Liver (tissue), 9 donors: ENCODE data around the gene CRACDL. TPM values are rescaled to one million over a fixed set of nuclear protein-coding genes. Genes with fewer than 3 reads are reported as not detected.

Experiments used
- DNase-seq: peaks from one replicate; pipeline ENCODE4 v3.0.0-alpha.2; 2017; ENCODE audit warnings: low spot score
- H3K27ac ChIP-seq, 2 donors: one replicate each; pipeline ENCODE4 v1.7.0; 2013; ENCODE audit warnings: inconsistent platforms in 2 of 2, low read length in 2 of 2, control low read depth in 1 of 2, low read depth in 1 of 2, mild to moderate bottlenecking in 1 of 2
- H3K27me3 ChIP-seq, 4 donors: one replicate each; pipeline versions ENCODE4 v1.6.1 to v1.7.0; 2013; ENCODE audit warnings: low read length in 3 of 4, inconsistent platforms in 1 of 4, mild to moderate bottlenecking in 1 of 4, moderate library complexity in 1 of 4; ENCODE audit not compliant: control insufficient read depth in 4 of 4, insufficient read depth in 4 of 4
- H3K36me3 ChIP-seq, 4 donors: one replicate each; pipeline versions ENCODE4 v1.6.1 to v1.7.0; 2013; ENCODE audit warnings: low read length in 3 of 4, mild to moderate bottlenecking in 3 of 4, low read depth in 1 of 4, moderate library complexity in 1 of 4; ENCODE audit not compliant: control insufficient read depth in 4 of 4, insufficient read depth in 3 of 4
- H3K4me1 ChIP-seq, 4 donors: one replicate each; pipeline versions ENCODE4 v1.6.1 to v1.7.0; 2013; ENCODE audit warnings: low read length in 3 of 4, mild to moderate bottlenecking in 3 of 4, moderate library complexity in 1 of 4; ENCODE audit not compliant: control insufficient read depth in 4 of 4, insufficient read depth in 4 of 4
- H3K4me3 ChIP-seq, 3 donors: one replicate each; pipeline versions ENCODE4 v1.6.1 to v1.7.0; 2013; ENCODE audit warnings: low read length in 3 of 3, control low read depth in 1 of 3, low read depth in 1 of 3, mild to moderate bottlenecking in 1 of 3
- H3K9ac ChIP-seq, 2 donors: one replicate each; pipeline ENCODE4 v1.7.0; 2013; ENCODE audit warnings: low read length in 2 of 2, mild to moderate bottlenecking in 2 of 2, moderate library complexity in 2 of 2, control low read depth in 1 of 2, low read depth in 1 of 2
- H3K9me3 ChIP-seq, 4 donors: one replicate each; pipeline versions ENCODE4 v1.6.1 to v1.7.0; 2013; ENCODE audit warnings: low read length in 3 of 4; ENCODE audit not compliant: control insufficient read depth in 4 of 4
- EGR1 ChIP-seq, 2 donors: IDR thresholded peaks; 2 replicates each; pipeline ENCODE4 v1.6.1; 2016 to 2018; ENCODE audit warnings: antibody characterized with exemption in 2 of 2, low read depth in 2 of 2
- FOXA1 ChIP-seq: IDR thresholded peaks from 2 replicates; pipeline ENCODE4 v1.6.1; 2016; ENCODE audit warnings: antibody characterized with exemption
- FOXA2 ChIP-seq: IDR thresholded peaks from 2 replicates; pipeline ENCODE4 v1.6.1; 2016; ENCODE audit warnings: antibody characterized with exemption
- GABPA ChIP-seq, 2 donors: IDR thresholded peaks in 1 of 2; conservative IDR thresholded peaks in 1 of 2; 2 replicates each; pipeline ENCODE4 v1.6.1; 2016; ENCODE audit warnings: antibody characterized with exemption in 2 of 2, mild to moderate bottlenecking in 1 of 2, moderate library complexity in 1 of 2
- HNF4A ChIP-seq, 2 donors: conservative IDR thresholded peaks; 2 replicates each; pipeline ENCODE4 v1.6.1; 2016; ENCODE audit warnings: antibody characterized with exemption in 2 of 2, mild to moderate bottlenecking in 2 of 2
- HNF4G ChIP-seq: IDR thresholded peaks from 2 replicates; pipeline ENCODE4 v1.6.1; 2016; ENCODE audit warnings: antibody characterized with exemption
- JUND ChIP-seq, 2 donors: IDR thresholded peaks; 2 replicates each; pipeline ENCODE4 v1.6.1; 2016; ENCODE audit warnings: antibody characterized with exemption in 2 of 2
- NR2F2 ChIP-seq: IDR thresholded peaks from 2 replicates; pipeline ENCODE4 v1.6.1; 2016; ENCODE audit warnings: antibody characterized with exemption
- RAD21 ChIP-seq, 2 donors: IDR thresholded peaks; 2 replicates each; pipeline ENCODE4 v1.6.1; 2016; ENCODE audit warnings: antibody characterized with exemption in 2 of 2, mild to moderate bottlenecking in 2 of 2
- RXRA ChIP-seq, 2 donors: IDR thresholded peaks; 2 replicates each; pipeline ENCODE4 v1.6.1; 2017 to 2018; ENCODE audit warnings: antibody characterized with exemption in 2 of 2, mild to moderate bottlenecking in 1 of 2
- SP1 ChIP-seq: IDR thresholded peaks from 2 replicates; pipeline ENCODE4 v1.6.1; 2018; ENCODE audit warnings: antibody characterized with exemption, mild to moderate bottlenecking
- TAF1 ChIP-seq: conservative IDR thresholded peaks from 2 replicates; pipeline ENCODE4 v1.6.1; 2016; ENCODE audit warnings: antibody characterized with exemption, mild to moderate bottlenecking
- YY1 ChIP-seq: IDR thresholded peaks from 2 replicates; pipeline ENCODE4 v1.6.1; 2016; ENCODE audit warnings: antibody characterized with exemption, mild to moderate bottlenecking
- WGBS: extraction: QIAGEN DNeasy Blood & Tissue Kit; methylation state at CpG from one replicate; pipeline ENCODE4 v1.1.7; 2013; 5-methylcytosine and 5-hydroxymethylcytosine counted together
- polyA plus RNA-seq, 2 donors: library from polyadenylated mRNA; stranded (reverse) in 1 of 2; unstranded in 1 of 2; fragments of 200-250 nt in 1 of 2; fragments of >200 nt in 1 of 2; fragmentation: Nextera tagmentation in 1 of 2; extraction: Ambion mirVana in 1 of 2; gene quantifications; one replicate each; pipeline versions ENCODE4 v1.2.1 to v1.2.3, GENCODE V29; 2013 to 2015
- total RNA-seq, 2 donors: library from RNA; depleted of rRNA; stranded (reverse); fragments of >200 nt; gene quantifications; one replicate each; pipeline ENCODE4 v1.2.3, GENCODE V29; 2014
- TF ChIP-seq, protein P1 (sequence below): IDR thresholded peaks from 2 replicates; pipeline ENCODE4 v1.6.1; 2016; ENCODE audit warnings: antibody characterized with exemption, mild to moderate bottlenecking
- TF ChIP-seq, protein P2 (sequence below): IDR thresholded peaks from 2 replicates; pipeline ENCODE4 v1.6.1; 2016; ENCODE audit warnings: antibody characterized with exemption
- TF ChIP-seq, protein P3 (sequence below): fragments of 150-350 bp; IDR thresholded peaks from 2 replicates; pipeline ENCODE4 v1.5.1; 2017; ENCODE audit warnings: improper control_type of control experiment, low read depth, low read length; ENCODE audit not compliant: missing input control
- TF ChIP-seq, protein P4 (sequence below): IDR thresholded peaks from 2 replicates; pipeline ENCODE4 v1.6.1; 2016; ENCODE audit warnings: antibody characterized with exemption
- TF ChIP-seq, protein P5 (sequence below): IDR thresholded peaks from 2 replicates; pipeline ENCODE4 v1.6.1; 2016; ENCODE audit warnings: antibody characterized with exemption
- donor health status: healthy.
- donor health status: healthy.
- donor health status: healthy.
- donor health status: healthy.
- donor health status: healthy.

CRACDL gene
- total and polyA plus RNA-seq, 4 donors: 0.13 to 0.46 (median 0.29) TPM

DNA sequence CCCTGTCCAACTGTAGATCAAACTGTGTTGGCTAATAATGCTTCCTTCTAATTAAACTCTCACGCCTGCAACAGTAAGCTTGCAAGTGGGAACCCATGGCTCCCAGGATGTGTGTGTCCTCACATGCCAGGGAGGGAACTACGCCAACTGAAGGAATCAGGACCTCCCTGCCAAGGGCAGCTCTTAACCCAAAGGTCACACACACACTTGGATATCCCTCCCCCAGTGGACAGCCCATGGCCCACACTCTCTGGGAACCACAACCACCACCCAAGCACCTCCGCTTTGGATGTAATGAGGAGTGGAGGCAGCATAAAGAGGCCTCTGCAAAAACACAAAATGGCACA lies 102.1 kb downstream of the CRACDL start:
- H3K36me3 ChIP-seq: no peaks in the 10 kb centered on the region
- no peaks in the 10 kb centered on the region for H3K4me1 ChIP-seq
- no peak for DNase-seq
- H3K4me3 ChIP-seq: no peak overlapping the region
- no peaks in the 10 kb centered on the region for H3K9me3 ChIP-seq
- H3K9ac ChIP-seq: no peak overlapping the region
- TF ChIP-seq FOXA2: no peak
- TF ChIP-seq, protein P1, sequence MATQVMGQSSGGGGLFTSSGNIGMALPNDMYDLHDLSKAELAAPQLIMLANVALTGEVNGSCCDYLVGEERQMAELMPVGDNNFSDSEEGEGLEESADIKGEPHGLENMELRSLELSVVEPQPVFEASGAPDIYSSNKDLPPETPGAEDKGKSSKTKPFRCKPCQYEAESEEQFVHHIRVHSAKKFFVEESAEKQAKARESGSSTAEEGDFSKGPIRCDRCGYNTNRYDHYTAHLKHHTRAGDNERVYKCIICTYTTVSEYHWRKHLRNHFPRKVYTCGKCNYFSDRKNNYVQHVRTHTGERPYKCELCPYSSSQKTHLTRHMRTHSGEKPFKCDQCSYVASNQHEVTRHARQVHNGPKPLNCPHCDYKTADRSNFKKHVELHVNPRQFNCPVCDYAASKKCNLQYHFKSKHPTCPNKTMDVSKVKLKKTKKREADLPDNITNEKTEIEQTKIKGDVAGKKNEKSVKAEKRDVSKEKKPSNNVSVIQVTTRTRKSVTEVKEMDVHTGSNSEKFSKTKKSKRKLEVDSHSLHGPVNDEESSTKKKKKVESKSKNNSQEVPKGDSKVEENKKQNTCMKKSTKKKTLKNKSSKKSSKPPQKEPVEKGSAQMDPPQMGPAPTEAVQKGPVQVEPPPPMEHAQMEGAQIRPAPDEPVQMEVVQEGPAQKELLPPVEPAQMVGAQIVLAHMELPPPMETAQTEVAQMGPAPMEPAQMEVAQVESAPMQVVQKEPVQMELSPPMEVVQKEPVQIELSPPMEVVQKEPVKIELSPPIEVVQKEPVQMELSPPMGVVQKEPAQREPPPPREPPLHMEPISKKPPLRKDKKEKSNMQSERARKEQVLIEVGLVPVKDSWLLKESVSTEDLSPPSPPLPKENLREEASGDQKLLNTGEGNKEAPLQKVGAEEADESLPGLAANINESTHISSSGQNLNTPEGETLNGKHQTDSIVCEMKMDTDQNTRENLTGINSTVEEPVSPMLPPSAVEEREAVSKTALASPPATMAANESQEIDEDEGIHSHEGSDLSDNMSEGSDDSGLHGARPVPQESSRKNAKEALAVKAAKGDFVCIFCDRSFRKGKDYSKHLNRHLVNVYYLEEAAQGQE: no peak
- TF ChIP-seq, protein P2, sequence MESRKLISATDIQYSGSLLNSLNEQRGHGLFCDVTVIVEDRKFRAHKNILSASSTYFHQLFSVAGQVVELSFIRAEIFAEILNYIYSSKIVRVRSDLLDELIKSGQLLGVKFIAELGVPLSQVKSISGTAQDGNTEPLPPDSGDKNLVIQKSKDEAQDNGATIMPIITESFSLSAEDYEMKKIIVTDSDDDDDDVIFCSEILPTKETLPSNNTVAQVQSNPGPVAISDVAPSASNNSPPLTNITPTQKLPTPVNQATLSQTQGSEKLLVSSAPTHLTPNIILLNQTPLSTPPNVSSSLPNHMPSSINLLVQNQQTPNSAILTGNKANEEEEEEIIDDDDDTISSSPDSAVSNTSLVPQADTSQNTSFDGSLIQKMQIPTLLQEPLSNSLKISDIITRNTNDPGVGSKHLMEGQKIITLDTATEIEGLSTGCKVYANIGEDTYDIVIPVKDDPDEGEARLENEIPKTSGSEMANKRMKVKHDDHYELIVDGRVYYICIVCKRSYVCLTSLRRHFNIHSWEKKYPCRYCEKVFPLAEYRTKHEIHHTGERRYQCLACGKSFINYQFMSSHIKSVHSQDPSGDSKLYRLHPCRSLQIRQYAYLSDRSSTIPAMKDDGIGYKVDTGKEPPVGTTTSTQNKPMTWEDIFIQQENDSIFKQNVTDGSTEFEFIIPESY: no peak
- TF ChIP-seq RXRA (IDR thresholded peaks at IDR 0.05): no peak
- no peak for TF ChIP-seq FOXA1
- TF ChIP-seq YY1: no peak
- no peak for TF ChIP-seq EGR1 (IDR thresholded peaks at IDR 0.05; ENCODE audit: low read depth in 2 of 2)
- no peaks in the 10 kb centered on the region for H3K27me3 ChIP-seq
- no peak overlapping the region for H3K27ac ChIP-seq
- WGBS: 90% methylated on average over 3 of the region's 3 CpGs

DNA sequence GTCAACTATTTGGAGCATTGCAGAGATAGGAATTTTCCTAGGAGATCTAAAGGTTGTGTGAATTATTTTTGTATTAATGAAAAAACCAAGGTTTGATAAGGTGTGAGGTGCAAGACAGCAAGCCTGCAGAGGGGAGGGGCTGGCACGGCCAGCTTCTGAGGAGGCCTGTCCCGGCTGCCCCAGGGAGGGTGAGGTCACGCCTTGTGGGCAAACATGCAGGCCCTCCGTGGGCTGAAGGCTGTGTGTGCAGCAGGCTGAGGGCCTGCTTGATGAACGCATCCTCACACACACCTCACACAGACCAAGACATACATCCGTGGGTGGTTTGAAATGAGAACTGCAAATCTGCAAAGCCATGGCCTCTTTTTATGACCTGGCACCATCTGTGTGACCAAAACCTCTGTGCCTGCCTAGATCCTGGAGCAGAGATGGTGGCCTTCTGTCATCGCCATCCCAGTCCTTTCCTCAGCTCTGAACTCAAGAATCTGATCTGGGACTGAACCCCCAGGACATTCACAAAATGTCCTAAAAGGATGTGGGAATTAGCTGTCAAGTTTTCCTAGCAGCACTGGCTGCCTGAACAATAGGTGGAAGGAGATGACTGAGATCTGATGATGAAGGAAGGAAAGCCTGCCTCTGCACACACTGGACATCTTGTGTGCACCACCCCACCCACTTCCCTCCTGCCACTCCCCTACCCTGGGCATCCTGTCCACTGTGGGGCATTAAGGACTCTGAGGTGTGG lies 102.7 kb downstream of the CRACDL start:
- Histone ChIP-seq H3K9me3 (no peaks in the 10 kb centered on the region), H3K9ac (no peak overlapping the region), H3K36me3 (no peaks in the 10 kb centered on the region), H3K4me1 (no peaks in the 10 kb centered on the region), H3K27ac (no peak overlapping the region), H3K27me3 (no peaks in the 10 kb centered on the region), H3K4me3 (no peak overlapping the region)
- 72% methylated on average over 7 of the region's 7 CpGs for WGBS
- DNase-seq: no peak
- TF ChIP-seq, protein P1: no peak
- TF ChIP-seq NR2F2: peak; percentile 65
- no peak for TF ChIP-seq TAF1
- no peak for TF ChIP-seq FOXA1
- TF ChIP-seq, protein P3, sequence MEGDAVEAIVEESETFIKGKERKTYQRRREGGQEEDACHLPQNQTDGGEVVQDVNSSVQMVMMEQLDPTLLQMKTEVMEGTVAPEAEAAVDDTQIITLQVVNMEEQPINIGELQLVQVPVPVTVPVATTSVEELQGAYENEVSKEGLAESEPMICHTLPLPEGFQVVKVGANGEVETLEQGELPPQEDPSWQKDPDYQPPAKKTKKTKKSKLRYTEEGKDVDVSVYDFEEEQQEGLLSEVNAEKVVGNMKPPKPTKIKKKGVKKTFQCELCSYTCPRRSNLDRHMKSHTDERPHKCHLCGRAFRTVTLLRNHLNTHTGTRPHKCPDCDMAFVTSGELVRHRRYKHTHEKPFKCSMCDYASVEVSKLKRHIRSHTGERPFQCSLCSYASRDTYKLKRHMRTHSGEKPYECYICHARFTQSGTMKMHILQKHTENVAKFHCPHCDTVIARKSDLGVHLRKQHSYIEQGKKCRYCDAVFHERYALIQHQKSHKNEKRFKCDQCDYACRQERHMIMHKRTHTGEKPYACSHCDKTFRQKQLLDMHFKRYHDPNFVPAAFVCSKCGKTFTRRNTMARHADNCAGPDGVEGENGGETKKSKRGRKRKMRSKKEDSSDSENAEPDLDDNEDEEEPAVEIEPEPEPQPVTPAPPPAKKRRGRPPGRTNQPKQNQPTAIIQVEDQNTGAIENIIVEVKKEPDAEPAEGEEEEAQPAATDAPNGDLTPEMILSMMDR: no peak
- TF ChIP-seq, protein P4, sequence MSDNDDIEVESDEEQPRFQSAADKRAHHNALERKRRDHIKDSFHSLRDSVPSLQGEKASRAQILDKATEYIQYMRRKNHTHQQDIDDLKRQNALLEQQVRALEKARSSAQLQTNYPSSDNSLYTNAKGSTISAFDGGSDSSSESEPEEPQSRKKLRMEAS: no peak
- TF ChIP-seq YY1: no peak
- TF ChIP-seq RAD21 (IDR thresholded peaks at IDR 0.05): peak in 1 of 2 donors; percentile 24
- TF ChIP-seq HNF4A (conservative IDR thresholded peaks at IDR 0.05): no peak
- TF ChIP-seq FOXA2: no peak
- TF ChIP-seq SP1: peak; percentile 49
- TF ChIP-seq HNF4G: no peak
- TF ChIP-seq EGR1 (IDR thresholded peaks at IDR 0.05; ENCODE audit: low read depth in 2 of 2): no peak
- no peak for TF ChIP-seq JUND (IDR thresholded peaks at IDR 0.05)
- no peak for TF ChIP-seq RXRA (IDR thresholded peaks at IDR 0.05)
- TF ChIP-seq GABPA (IDR thresholded peaks at IDR 0.05 in 1 of 2, conservative IDR thresholded peaks at IDR 0.05 in 1 of 2): no peak
- TF ChIP-seq, protein P2: no peak
- TF ChIP-seq, protein P5, sequence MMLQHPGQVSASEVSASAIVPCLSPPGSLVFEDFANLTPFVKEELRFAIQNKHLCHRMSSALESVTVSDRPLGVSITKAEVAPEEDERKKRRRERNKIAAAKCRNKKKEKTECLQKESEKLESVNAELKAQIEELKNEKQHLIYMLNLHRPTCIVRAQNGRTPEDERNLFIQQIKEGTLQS: no peak
